Activated T-helper 2 cell treated with anti-CD3 and anti-CD28 coated beads, Interferon-gamma antibody, Interleukin-2, Interleukin-4, amounts not matched to agents 10 μg/mL and 5 μg/mL and 100 μg/mL, durations not matched to agents 14 hours and 24 hours and 36 hours (primary cell): ENCODE data around the gene CFAP119. TPM values are rescaled to one million over a fixed set of nuclear protein-coding genes. Genes with fewer than 3 reads are reported as not detected.
A peak's percentile ranks its signal among the peaks of the same experiment; 100 is the strongest.

Source experiments
- DNase-seq: peaks from one replicate; pipeline ENCODE4 v3.0.0; 2021; ENCODE audit warnings: low spot score
- H3K27ac Mint-ChIP-seq: one replicate; pipeline ENCODE4 v1.8.0; 2021; ENCODE audit warnings: mixed read lengths
- H3K27me3 Mint-ChIP-seq: one replicate; pipeline ENCODE4 v1.8.0; 2021; ENCODE audit warnings: low read depth, mixed read lengths
- H3K36me3 Mint-ChIP-seq: one replicate; pipeline ENCODE4 v1.8.0; 2021; ENCODE audit warnings: low read depth, mixed read lengths
- H3K4me1 Mint-ChIP-seq: one replicate; pipeline ENCODE4 v1.8.0; 2021; ENCODE audit warnings: low read depth, mixed read lengths
- H3K4me3 Mint-ChIP-seq: one replicate; pipeline ENCODE4 v1.8.0; 2021; ENCODE audit warnings: low read depth, mild to moderate bottlenecking, moderate library complexity, mixed read lengths
- H3K9me3 Mint-ChIP-seq: one replicate; pipeline ENCODE4 v1.8.0; 2021; ENCODE audit warnings: mixed read lengths
- intact Hi-C: fragments of 100-400 bp; cut with micrococcal nuclease; formaldehyde crosslinking; loops from one replicate; pipeline ENCODE4 v1.15.1; 2023
- total RNA-seq: library from RNA; stranded (reverse); gene quantifications from 2 replicates; pipeline ENCODE4 v1.2.3, GENCODE V29; 2022

The CFAP119 gene
- total RNA-seq, 1 donor from 2014 or later, result 2.8 TPM

DNA sequence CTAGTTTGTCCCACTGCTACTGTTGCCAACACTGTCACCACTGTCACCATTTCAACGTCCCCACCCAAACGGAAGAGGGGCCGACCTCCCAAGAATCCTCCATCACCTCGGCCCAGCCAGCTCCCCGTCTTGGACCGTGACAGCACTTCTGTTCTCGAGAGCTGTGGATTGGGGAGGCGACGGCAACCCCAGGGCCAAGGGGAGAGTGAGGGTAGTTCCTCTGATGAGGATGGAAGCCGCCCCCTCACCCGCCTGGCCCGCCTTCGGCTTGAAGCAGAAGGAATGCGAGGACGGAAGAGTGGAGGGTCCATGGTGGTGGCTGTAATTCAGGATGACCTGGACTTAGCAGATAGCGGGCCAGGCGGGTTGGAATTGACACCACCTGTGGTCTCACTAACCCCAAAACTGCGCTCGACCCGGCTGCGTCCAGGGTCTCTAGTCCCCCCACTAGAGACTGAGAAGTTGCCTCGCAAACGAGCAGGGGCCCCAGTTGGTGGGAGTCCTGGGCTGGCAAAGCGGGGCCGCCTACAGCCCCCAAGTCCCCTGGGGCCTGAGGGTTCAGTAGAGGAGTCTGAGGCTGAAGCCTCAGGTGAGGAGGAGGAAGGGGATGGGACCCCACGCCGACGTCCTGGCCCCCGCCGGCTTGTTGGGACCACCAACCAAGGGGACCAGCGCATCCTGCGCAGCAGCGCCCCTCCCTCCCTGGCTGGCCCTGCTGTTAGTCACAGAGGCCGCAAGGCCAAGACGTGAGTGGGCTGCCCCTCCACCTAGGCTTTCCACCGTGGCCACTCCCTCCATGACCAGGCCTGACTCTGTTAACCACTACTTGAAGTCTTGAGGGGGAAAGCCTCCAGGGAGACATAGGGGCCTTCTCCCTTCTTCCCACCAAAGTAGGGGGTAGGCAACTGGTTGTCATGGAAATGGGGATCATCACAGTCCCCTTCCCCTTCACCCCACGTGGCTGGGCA lies 22.6 kb downstream of the CFAP119 start:
- no peak overlapping the region for H3K27ac Mint-ChIP-seq
- no peak for DNase-seq
- H3K27me3 Mint-ChIP-seq, result no peaks in the 10 kb centered on the region
- intact Hi-C loops, result no loop called here
- H3K4me1 Mint-ChIP-seq, result peaks cover 4% of the 10 kb centered on the region
- H3K36me3 Mint-ChIP-seq, result peaks cover 77% of the 10 kb centered on the region
- H3K9me3 Mint-ChIP-seq, result no peaks in the 10 kb centered on the region
- H3K4me3 Mint-ChIP-seq, result no peak overlapping the region

DNA sequence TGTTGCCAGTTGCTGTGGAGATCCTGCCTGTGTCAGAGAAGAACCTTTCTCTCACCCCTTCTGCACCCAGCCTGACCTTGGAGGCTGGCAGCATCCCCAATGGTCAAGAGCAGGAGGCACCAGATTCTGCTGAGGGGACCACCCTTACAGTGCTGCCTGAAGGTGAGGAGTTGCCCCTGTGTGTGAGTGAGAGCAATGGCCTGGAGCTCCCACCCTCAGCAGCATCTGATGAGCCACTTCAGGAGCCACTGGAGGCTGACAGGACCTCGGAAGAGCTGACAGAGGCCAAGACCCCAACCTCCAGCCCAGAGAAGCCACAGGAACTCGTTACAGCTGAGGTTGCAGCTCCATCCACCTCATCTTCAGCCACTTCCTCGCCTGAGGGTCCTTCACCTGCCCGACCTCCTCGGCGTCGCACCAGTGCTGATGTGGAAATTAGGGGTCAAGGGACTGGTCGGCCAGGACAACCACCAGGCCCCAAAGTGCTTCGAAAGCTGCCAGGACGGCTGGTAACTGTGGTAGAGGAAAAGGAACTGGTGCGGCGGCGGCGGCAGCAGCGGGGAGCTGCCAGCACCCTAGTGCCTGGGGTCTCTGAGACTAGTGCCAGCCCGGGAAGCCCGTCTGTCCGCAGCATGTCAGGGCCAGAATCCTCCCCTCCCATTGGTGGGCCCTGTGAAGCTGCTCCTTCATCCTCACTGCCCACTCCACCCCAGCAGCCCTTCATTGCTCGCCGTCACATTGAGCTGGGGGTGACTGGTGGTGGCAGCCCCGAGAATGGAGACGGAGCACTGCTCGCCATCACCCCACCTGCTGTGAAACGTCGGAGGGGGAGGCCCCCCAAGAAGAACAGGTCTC lies 23.8 kb downstream of the CFAP119 start:
- Mint-ChIP-seq H3K27me3 (no peaks in the 10 kb centered on the region), H3K36me3 (peaks cover 77% of the 10 kb centered on the region), H3K27ac (no peak overlapping the region), H3K9me3 (no peaks in the 10 kb centered on the region), H3K4me3 (no peak overlapping the region), H3K4me1 (peaks cover 4% of the 10 kb centered on the region)
- intact Hi-C loops, result no loop called here
- no peak for DNase-seq

GRCh38 chr16:30736995-30737793 lies 24.7 kb downstream of the CFAP119 start:
- no peak overlapping the region for H3K4me3 Mint-ChIP-seq
- no peaks in the 10 kb centered on the region for H3K27me3 Mint-ChIP-seq
- peaks cover 4% of the 10 kb centered on the region for H3K4me1 Mint-ChIP-seq
- no peak overlapping the region for H3K27ac Mint-ChIP-seq
- no peak for DNase-seq
- intact Hi-C loops, result no loop called here
- H3K36me3 Mint-ChIP-seq, result peaks cover 82% of the 10 kb centered on the region
- H3K9me3 Mint-ChIP-seq, result no peaks in the 10 kb centered on the region

DNA sequence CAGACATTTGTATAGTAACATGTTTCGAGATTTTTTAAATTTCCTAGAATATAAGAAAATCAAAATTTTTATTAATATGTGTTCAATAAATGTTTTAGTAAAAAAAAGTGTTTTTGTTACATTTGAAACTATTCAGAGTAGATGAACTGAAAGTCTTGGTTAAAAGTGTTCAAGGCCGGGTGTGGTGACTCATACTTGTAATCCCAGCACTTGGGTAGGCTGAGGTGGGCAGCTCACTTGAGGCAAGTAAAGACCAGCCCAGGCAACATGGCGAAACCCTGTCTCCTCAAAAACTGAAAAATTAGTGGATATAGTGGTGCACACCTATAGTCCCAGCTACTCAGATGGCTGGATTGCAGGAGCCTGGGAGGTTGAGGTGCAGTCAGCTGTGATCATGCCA lies 30.5 kb downstream of the CFAP119 start:
- H3K36me3 Mint-ChIP-seq, result peaks cover 84% of the 10 kb centered on the region

GRCh38 chr16:30728899-30729672 lies 32.8 kb downstream of the CFAP119 start:
- Mint-ChIP-seq H3K4me3 (no peak overlapping the region), H3K27me3 (no peaks in the 10 kb centered on the region), H3K36me3 (peaks cover 85% of the 10 kb centered on the region), H3K4me1 (peaks cover 5% of the 10 kb centered on the region), H3K9me3 (no peaks in the 10 kb centered on the region), H3K27ac (no peak overlapping the region)
- DNase-seq, result no peak
- intact Hi-C loops, result no loop called here

More for the DNA sequence above, 30.5 kb downstream of the CFAP119 start:
- Mint-ChIP-seq H3K27ac (no peak overlapping the region), H3K4me3 (no peak overlapping the region), H3K9me3 (no peaks in the 10 kb centered on the region), H3K27me3 (no peaks in the 10 kb centered on the region), H3K4me1 (peaks cover 5% of the 10 kb centered on the region)
- intact Hi-C loops, result no loop called here
- no peak for DNase-seq

- Mint-ChIP-seq H3K27me3 (no peaks in the 10 kb centered on the region), H3K9me3 (no peaks in the 10 kb centered on the region), H3K36me3 (peaks cover 86% of the 10 kb centered on the region), H3K27ac (no peak overlapping the region), H3K4me1 (peaks cover 5% of the 10 kb centered on the region), H3K4me3 (no peak overlapping the region)
- DNase-seq, result no peak
- intact Hi-C loops, result no loop called here
Observed at GRCh38 chr16:30728321-30728720, 33.5 kb downstream of the CFAP119 start.

DNA sequence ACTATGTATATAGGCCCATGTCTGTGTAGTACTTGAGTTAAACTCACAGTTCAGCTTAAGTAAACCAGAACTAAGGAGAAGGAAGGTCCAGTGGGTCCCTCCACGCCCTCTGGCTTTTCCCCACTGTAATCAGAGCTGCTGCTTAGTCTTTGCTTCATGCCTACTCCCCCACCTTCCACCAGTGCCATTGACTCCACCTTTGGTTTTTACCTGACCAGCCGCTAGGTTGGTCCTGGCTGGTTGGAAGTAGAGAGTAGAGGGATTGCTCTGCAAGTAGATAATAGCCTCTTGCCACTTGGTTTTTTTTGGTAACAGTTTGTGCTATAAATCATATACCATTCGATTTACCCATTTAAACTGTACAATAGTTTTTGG lies 36.5 kb downstream of the CFAP119 start:
- DNase-seq, result no peak
- H3K36me3 Mint-ChIP-seq, result peaks cover 93% of the 10 kb centered on the region
- no peaks in the 10 kb centered on the region for H3K9me3 Mint-ChIP-seq
- H3K4me3 Mint-ChIP-seq, result no peak overlapping the region
- H3K27ac Mint-ChIP-seq, result no peak overlapping the region
- H3K27me3 Mint-ChIP-seq, result no peaks in the 10 kb centered on the region
- H3K4me1 Mint-ChIP-seq, result peaks cover 1% of the 10 kb centered on the region
- intact Hi-C loops, result no loop called here

DNA sequence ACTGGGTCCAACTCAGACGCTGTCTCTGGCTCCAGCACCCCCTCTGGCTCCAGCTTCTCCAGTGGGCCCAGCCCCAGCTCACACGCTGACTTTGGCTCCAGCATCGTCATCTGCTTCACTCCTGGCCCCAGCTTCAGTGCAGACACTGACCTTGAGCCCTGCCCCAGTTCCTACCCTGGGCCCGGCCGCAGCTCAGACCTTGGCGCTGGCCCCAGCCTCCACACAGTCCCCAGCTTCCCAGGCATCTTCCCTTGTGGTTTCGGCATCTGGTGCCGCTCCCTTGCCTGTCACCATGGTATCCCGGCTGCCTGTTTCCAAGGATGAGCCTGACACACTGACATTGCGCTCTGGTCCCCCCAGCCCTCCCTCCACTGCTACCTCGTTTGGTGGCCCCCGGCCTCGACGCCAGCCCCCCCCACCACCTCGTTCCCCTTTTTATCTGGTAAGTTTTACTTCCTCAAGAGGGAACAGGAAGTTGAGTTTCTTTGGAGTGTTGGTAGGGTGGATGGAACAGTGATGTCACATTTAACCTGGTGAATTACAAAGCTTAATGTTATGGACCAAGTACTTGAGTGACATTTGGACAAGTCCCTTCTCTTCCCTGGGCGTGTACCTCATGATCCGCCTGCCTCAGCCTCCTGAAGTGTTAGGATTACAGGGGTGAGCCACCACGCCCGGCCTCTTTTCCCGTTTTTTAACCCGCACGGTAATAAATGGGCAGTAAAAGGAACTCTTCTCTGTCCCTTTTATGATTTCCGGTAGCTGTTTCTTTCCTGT lies 37.0 kb downstream of the CFAP119 start:
- Mint-ChIP-seq H3K4me1 (peaks cover 1% of the 10 kb centered on the region), H3K27me3 (no peaks in the 10 kb centered on the region), H3K9me3 (no peaks in the 10 kb centered on the region), H3K36me3 (peaks cover 93% of the 10 kb centered on the region), H3K27ac (no peak overlapping the region), H3K4me3 (no peak overlapping the region)
- intact Hi-C loops, result no loop called here
- no peak for DNase-seq

DNA sequence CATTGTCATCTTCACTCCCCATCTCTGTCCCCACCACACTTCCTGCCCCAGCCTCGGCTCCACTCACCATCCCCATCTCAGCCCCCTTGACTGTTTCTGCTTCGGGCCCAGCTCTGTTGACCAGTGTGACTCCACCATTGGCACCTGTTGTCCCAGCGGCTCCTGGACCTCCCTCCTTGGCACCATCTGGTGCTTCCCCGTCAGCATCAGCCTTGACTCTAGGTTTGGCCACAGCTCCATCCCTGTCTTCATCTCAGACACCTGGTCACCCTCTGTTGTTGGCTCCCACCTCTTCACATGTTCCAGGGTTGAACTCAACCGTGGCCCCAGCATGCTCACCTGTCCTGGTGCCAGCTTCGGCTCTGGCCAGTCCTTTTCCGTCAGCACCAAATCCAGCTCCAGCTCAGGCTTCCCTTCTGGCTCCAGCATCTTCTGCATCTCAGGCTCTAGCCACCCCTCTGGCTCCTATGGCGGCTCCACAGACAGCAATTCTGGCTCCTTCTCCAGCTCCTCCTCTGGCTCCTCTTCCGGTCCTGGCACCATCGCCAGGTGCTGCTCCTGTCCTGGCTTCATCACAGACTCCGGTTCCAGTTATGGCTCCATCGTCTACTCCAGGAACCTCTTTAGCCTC lies 38.0 kb downstream of the CFAP119 start:
- H3K9me3 Mint-ChIP-seq, result no peaks in the 10 kb centered on the region
- H3K27ac Mint-ChIP-seq, result peak overlapping the region; percentile 39
- H3K4me1 Mint-ChIP-seq, result peaks cover 1% of the 10 kb centered on the region
- no peaks in the 10 kb centered on the region for H3K27me3 Mint-ChIP-seq
- intact Hi-C loops, result no loop called here
- DNase-seq, result no peak
- peaks cover 87% of the 10 kb centered on the region for H3K36me3 Mint-ChIP-seq
- no peak overlapping the region for H3K4me3 Mint-ChIP-seq

GRCh38 chr16:30722916-30723315 lies 38.9 kb downstream of the CFAP119 start:
- no peaks in the 10 kb centered on the region for H3K27me3 Mint-ChIP-seq
- no peaks in the 10 kb centered on the region for H3K9me3 Mint-ChIP-seq
- H3K4me1 Mint-ChIP-seq, result no peaks in the 10 kb centered on the region
- no peak overlapping the region for H3K27ac Mint-ChIP-seq
- intact Hi-C loops, result no loop called here
- no peak for DNase-seq
- H3K4me3 Mint-ChIP-seq, result no peak overlapping the region
- peaks cover 85% of the 10 kb centered on the region for H3K36me3 Mint-ChIP-seq

GRCh38 chr16:30722443-30722842 lies 39.4 kb downstream of the CFAP119 start:
- H3K9me3 Mint-ChIP-seq, result no peaks in the 10 kb centered on the region
- DNase-seq, result no peak
- no peaks in the 10 kb centered on the region for H3K27me3 Mint-ChIP-seq
- peaks cover 83% of the 10 kb centered on the region for H3K36me3 Mint-ChIP-seq
- intact Hi-C loops, result no loop called here
- no peak overlapping the region for H3K4me3 Mint-ChIP-seq
- no peaks in the 10 kb centered on the region for H3K4me1 Mint-ChIP-seq
- no peak overlapping the region for H3K27ac Mint-ChIP-seq
